IPS DF 6.9 (cell line): ENCODE results near the gene CAVIN4.
A peak's percentile ranks its signal among the peaks of the same experiment; 100 is the strongest.

ENCODE experiments used
- DNase-seq: peaks from one replicate; pipeline ENCODE4 v3.0.0-alpha.2; 2013; ENCODE audit warnings: low read depth, low spot score
- H3K27ac ChIP-seq: one replicate; pipeline ENCODE4 v1.5.1; 2013; ENCODE audit warnings: low read length, control low read depth
- H3K27me3 ChIP-seq: 2 replicates; pipeline ENCODE4 v1.6.1; 2013; ENCODE audit warnings: mild to moderate bottlenecking, low read length; ENCODE audit not compliant: control insufficient read depth, insufficient read depth
- H3K36me3 ChIP-seq: 2 replicates; pipeline ENCODE4 v1.6.1; 2013; ENCODE audit warnings: low read length; ENCODE audit not compliant: control insufficient read depth, insufficient read depth
- H3K4me1 ChIP-seq: 2 replicates; pipeline ENCODE4 v1.6.1; 2013; ENCODE audit warnings: low read length; ENCODE audit not compliant: control insufficient read depth, insufficient read depth
- H3K4me3 ChIP-seq: 2 replicates; pipeline ENCODE4 v1.5.1; 2013; ENCODE audit warnings: mild to moderate bottlenecking, low read length
- H3K9me3 ChIP-seq: 2 replicates; pipeline ENCODE4 v1.6.1; 2013; ENCODE audit warnings: low read length, inconsistent platforms; ENCODE audit not compliant: control insufficient read depth, insufficient read depth
- WGBS: extraction: QIAGEN DNeasy Blood & Tissue Kit; methylation state at CpG from one replicate; pipeline ENCODE4 v1.1.7; 2013; ENCODE audit warnings: mixed read lengths, missing lambda C conversion rate; ENCODE audit not compliant: insufficient read length, insufficient coverage; 5-methylcytosine and 5-hydroxymethylcytosine counted together

The CAVIN4 gene

GRCh38 chr9:100587375-100587774 is 9.5 kb downstream of the CAVIN4 start:
- DNase-seq = no peak
- peaks cover 8% of the 10 kb centered on the region; the same call in 1 of the 2 replicates for H3K36me3 ChIP-seq
- H3K27me3 ChIP-seq = no peaks in the 10 kb centered on the region
- WGBS = no CpG with 5 or more reads among the region's 9 CpGs
- no peak overlapping the region for H3K4me3 ChIP-seq
- no peaks in the 10 kb centered on the region for H3K9me3 ChIP-seq
- no peaks in the 10 kb centered on the region for H3K4me1 ChIP-seq
- no peak overlapping the region for H3K27ac ChIP-seq

DNA sequence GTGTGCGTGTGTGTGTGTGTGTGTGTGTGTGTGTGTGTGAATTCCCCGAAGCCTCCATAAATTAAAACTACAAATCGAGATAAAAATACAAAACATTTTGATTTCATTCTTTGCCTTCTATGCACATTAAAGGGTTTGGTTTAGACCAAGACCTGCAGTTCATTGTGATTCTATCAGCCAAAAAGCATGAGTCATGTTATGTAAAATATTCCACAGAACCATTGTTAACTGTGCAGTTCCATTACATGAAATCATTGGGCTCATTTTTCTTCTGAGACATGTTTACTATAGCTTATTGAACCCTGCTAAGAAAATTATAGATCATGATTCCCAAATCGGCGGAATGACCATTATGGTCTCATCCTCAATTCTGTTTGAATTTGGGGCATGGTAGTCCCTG is 11.7 kb downstream of the CAVIN4 start:
- Histone ChIP-seq H3K4me3 (no peak overlapping the region), H3K27ac (no peak overlapping the region), H3K4me1 (no peaks in the 10 kb centered on the region), H3K27me3 (no peaks in the 10 kb centered on the region), H3K36me3 (peaks cover 5% of the 10 kb centered on the region; the same call in 1 of the 2 replicates), H3K9me3 (no peaks in the 10 kb centered on the region)
- WGBS = no CpG with 5 or more reads among the region's 5 CpGs
- DNase-seq = no peak

DNA sequence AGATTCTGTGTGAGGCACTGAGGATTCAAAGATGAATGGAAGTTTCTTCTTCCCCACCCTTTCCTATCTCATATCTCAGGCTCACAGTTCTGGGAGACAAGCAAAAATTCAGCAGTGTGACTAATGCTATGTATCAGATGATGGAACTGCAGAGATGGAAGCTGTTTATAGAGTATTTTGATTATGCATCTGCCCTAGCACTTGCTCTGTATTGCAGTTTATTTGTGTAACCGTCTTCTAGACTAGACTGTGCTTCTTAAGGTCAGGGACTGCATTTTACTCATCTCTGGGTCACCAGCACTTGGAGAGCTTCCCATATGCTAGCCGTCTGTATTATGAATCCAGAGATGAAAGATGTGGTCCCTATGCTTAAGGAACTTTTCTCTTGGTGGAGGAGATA is 12.6 kb downstream of the CAVIN4 start:
- H3K9me3 ChIP-seq = no peaks in the 10 kb centered on the region
- DNase-seq = no peak
- no peaks in the 10 kb centered on the region for H3K27me3 ChIP-seq
- no CpG with 5 or more reads among the region's 2 CpGs for WGBS
- peaks cover 5% of the 10 kb centered on the region; the same call in 1 of the 2 replicates for H3K36me3 ChIP-seq
- H3K4me1 ChIP-seq = no peaks in the 10 kb centered on the region
- H3K27ac ChIP-seq = no peak overlapping the region
- no peak overlapping the region for H3K4me3 ChIP-seq

- no CpG with 5 or more reads among the region's 6 CpGs for WGBS
- no peaks in the 10 kb centered on the region for H3K27me3 ChIP-seq
- no peak overlapping the region for H3K27ac ChIP-seq
- DNase-seq = no peak
- H3K36me3 ChIP-seq = peaks cover under 1% of the 10 kb centered on the region; the same call in 1 of the 2 replicates
- H3K4me1 ChIP-seq = no peaks in the 10 kb centered on the region
- H3K4me3 ChIP-seq = no peak overlapping the region
- no peaks in the 10 kb centered on the region for H3K9me3 ChIP-seq
Measured at GRCh38 chr9:100591139-100591538, 13.3 kb downstream of the CAVIN4 start.

GRCh38 chr9:100591639-100592412 is 13.9 kb downstream of the CAVIN4 start:
- DNase-seq = no peak
- Histone ChIP-seq H3K4me1 (no peaks in the 10 kb centered on the region), H3K36me3 (no peaks in the 10 kb centered on the region; the same call in 1 of the 2 replicates), H3K27ac (no peak overlapping the region), H3K27me3 (no peaks in the 10 kb centered on the region), H3K9me3 (no peaks in the 10 kb centered on the region), H3K4me3 (no peak overlapping the region)
- WGBS = no CpG with 5 or more reads among the region's 5 CpGs

GRCh38 chr9:100595391-100596199 is 17.7 kb downstream of the CAVIN4 start:
- no peaks in the 10 kb centered on the region for H3K9me3 ChIP-seq
- WGBS = no CpG with 5 or more reads among the region's 3 CpGs
- no peak overlapping the region for H3K4me3 ChIP-seq
- peak; percentile 48 for DNase-seq
- no peak overlapping the region for H3K27ac ChIP-seq
- peaks cover 2% of the 10 kb centered on the region; the same call in 1 of the 2 replicates for H3K4me1 ChIP-seq
- H3K36me3 ChIP-seq = no peaks in the 10 kb centered on the region
- H3K27me3 ChIP-seq = no peaks in the 10 kb centered on the region

GRCh38 chr9:100597236-100597635 is 19.4 kb downstream of the CAVIN4 start:
- Histone ChIP-seq H3K36me3 (no peaks in the 10 kb centered on the region), H3K4me1 (peaks cover 3% of the 10 kb centered on the region; the same call in 1 of the 2 replicates), H3K4me3 (no peak overlapping the region), H3K27me3 (no peaks in the 10 kb centered on the region), H3K27ac (no peak overlapping the region), H3K9me3 (no peaks in the 10 kb centered on the region)
- 100% methylated on average over 1 of the region's 6 CpGs for WGBS
- no peak for DNase-seq

GRCh38 chr9:100598641-100599145 is 20.8 kb downstream of the CAVIN4 start:
- no CpG with 5 or more reads among the region's 41 CpGs for WGBS
- Histone ChIP-seq H3K9me3 (no peaks in the 10 kb centered on the region), H3K4me1 (peaks cover 3% of the 10 kb centered on the region; the same call in 1 of the 2 replicates), H3K4me3 (peak overlapping the region; percentile 18; the same call in 1 of the 2 replicates), H3K27ac (no peak overlapping the region), H3K36me3 (no peaks in the 10 kb centered on the region), H3K27me3 (no peaks in the 10 kb centered on the region)
- peak; percentile 87 for DNase-seq

- DNase-seq = no peak
Measured at GRCh38 chr9:100600521-100601079, 22.7 kb downstream of the CAVIN4 start.

DNA sequence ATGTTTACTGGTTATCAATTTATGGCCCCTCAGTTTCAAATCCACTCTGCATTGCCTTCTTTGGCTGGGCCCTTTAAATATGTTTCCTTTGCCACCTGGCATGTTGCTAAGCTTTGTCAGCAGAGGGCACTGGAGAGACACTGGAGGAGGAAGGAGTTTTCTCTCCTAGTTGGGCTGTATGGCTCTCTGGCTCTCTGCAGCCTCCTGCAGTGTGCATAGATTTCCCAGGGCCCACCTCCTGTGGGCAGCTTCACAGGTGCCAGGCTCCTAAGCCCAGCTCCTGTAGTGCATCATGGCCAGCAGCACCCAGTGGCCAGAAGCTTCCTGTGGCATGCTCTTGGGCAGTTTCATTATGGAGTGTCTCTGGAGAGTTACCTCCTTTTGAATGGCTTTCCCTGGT is 23.3 kb downstream of the CAVIN4 start:
- DNase-seq = peak; percentile 48

More at GRCh38 chr9:100600521-100601079, 22.7 kb downstream of the CAVIN4 start:
- Histone ChIP-seq H3K36me3 (no peaks in the 10 kb centered on the region), H3K4me1 (peaks cover 3% of the 10 kb centered on the region; the same call in 1 of the 2 replicates), H3K27ac (no peak overlapping the region), H3K27me3 (no peaks in the 10 kb centered on the region), H3K9me3 (no peaks in the 10 kb centered on the region), H3K4me3 (no peak overlapping the region)
- WGBS = no CpG with 5 or more reads among the region's 7 CpGs

More for the DNA sequence above, 23.3 kb downstream of the CAVIN4 start:
- H3K4me3 ChIP-seq = no peak overlapping the region
- no peaks in the 10 kb centered on the region for H3K9me3 ChIP-seq
- no peaks in the 10 kb centered on the region for H3K27me3 ChIP-seq
- peaks cover 3% of the 10 kb centered on the region; the same call in 1 of the 2 replicates for H3K4me1 ChIP-seq
- H3K36me3 ChIP-seq = no peaks in the 10 kb centered on the region
- H3K27ac ChIP-seq = no peak overlapping the region
